ENCODE data around the gene HCFC2.
A peak's percentile ranks its signal among the peaks of the same experiment; 100 is the strongest.

HCFC2 gene

GRCh38 chr12:104059963-104060362 lies 4.4 kb upstream of the HCFC2 start:
- TF ChIP-seq CTCF (IDR thresholded peaks at IDR 0.05; ENCODE audit: low read depth, low read length, missing control alignments): no peak
- DNase-seq (ENCODE audit: low read depth): no peak
- H3K4me3 ChIP-seq (ENCODE audit: low read depth, low read length): no peak overlapping the region

DNA sequence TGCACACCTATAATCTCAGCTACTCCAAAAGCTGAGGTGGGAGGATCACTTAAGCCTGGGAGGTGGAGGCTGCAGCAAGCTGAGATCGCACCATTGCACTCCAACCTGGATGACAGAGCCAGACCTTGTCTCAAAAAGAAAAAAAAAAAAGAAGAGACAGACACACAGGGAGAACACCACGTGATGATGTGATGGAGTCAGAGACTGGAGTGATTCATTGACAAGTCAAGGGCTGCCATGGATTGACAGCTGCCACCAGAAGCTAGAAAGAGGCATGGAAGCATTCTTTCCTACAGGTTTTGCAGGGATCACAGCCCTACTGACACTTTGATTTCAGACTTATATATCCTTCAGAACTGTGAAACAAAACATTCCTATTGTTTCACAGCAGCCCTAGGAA lies 3.5 kb upstream of the HCFC2 start:
- no peak for TF ChIP-seq CTCF (IDR thresholded peaks at IDR 0.05; ENCODE audit: low read depth, low read length, missing control alignments)
- no peak for DNase-seq (ENCODE audit: low read depth)
- H3K4me3 ChIP-seq (ENCODE audit: low read depth, low read length): no peak overlapping the region

GRCh38 chr12:104063712-104064030 lies 660 bp upstream of the HCFC2 start:
- H3K4me3 ChIP-seq (ENCODE audit: low read depth, low read length): peak overlapping the region; percentile 86
- DNase-seq (ENCODE audit: low read depth): no peak
- no peak for TF ChIP-seq CTCF (IDR thresholded peaks at IDR 0.05; ENCODE audit: low read depth, low read length, missing control alignments)

GRCh38 chr12:104064842-104065427 lies 604 bp downstream of the HCFC2 start:
- peak overlapping the region; percentile 86 for H3K4me3 ChIP-seq (ENCODE audit: low read depth, low read length)
- TF ChIP-seq CTCF (IDR thresholded peaks at IDR 0.05; ENCODE audit: low read depth, low read length, missing control alignments): no peak
- DNase-seq (ENCODE audit: low read depth): no peak

GRCh38 chr12:104072099-104072498 lies 7.8 kb downstream of the HCFC2 start:
- no peak overlapping the region for H3K4me3 ChIP-seq (ENCODE audit: low read depth, low read length)
- no peak for DNase-seq (ENCODE audit: low read depth)
- TF ChIP-seq CTCF (IDR thresholded peaks at IDR 0.05; ENCODE audit: low read depth, low read length, missing control alignments): no peak

DNA sequence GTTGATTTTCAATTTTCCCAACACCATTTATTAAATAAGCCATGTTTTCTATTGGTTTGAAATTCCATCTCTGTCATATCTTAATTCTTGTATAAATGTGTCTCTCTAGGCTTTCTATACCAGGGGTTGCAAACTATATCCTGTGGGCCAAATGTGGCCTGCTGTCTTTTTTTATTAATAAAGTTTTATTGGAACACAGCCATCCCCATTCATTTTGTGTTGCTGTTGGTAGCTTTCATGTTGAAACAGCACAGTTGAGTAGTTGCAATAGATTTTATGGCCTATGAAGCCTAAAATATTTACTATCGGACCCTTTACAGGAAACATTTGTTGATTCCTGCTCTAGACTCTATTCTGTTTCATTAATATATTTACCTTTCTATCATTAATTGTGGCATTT lies 9.4 kb downstream of the HCFC2 start:
- H3K4me3 ChIP-seq (ENCODE audit: low read depth, low read length): no peak overlapping the region
- no peak for DNase-seq (ENCODE audit: low read depth)
- TF ChIP-seq CTCF (IDR thresholded peaks at IDR 0.05; ENCODE audit: low read depth, low read length, missing control alignments): no peak

DNA sequence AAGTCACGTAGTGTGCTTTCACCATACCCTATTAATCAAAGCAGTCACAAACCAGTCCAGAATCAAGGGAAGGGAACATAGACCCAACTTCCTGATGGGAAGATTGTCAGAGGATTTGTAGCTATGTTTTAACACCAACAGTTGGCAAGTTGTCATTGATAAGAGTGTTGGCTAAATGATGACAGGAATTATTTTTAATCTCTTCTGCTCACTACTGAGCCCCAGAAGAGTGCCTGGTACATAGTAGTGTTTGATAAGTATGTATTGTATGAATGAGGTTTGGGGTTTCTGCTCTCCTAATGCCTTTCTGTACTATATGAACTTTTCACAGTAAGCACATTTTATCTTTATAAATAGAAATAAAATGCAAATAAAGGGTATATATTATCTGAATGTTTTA lies 14.7 kb downstream of the HCFC2 start:
- no peak for TF ChIP-seq CTCF (IDR thresholded peaks at IDR 0.05; ENCODE audit: low read depth, low read length, missing control alignments)
- no peak for DNase-seq (ENCODE audit: low read depth)
- H3K4me3 ChIP-seq (ENCODE audit: low read depth, low read length): no peak overlapping the region
